Lower leg skin (tissue), 3 donors: ENCODE data around the gene MMP24.

Experiments used
- POLR2A ChIP-seq, 2 donors: fragments of 450-650 bp; IDR thresholded peaks; one replicate each; pipeline ENCODE4 v1.6.1; 2016 to 2017; ENCODE audit warnings: antibody characterized with exemption in 2 of 2, mild to moderate bottlenecking in 1 of 2, moderate library complexity in 1 of 2
- TF ChIP-seq, protein P1 (sequence below), 3 donors: fragments of 450-650 bp; IDR thresholded peaks; one replicate each; pipeline ENCODE4 v1.5.1; 2016; ENCODE audit warnings: antibody characterized with exemption in 3 of 3, mild to moderate bottlenecking in 3 of 3, moderate library complexity in 2 of 3

GRCh38 chr20:35283441-35284266, 57.2 kb downstream of the MMP24 start:
- TF ChIP-seq, protein P1, sequence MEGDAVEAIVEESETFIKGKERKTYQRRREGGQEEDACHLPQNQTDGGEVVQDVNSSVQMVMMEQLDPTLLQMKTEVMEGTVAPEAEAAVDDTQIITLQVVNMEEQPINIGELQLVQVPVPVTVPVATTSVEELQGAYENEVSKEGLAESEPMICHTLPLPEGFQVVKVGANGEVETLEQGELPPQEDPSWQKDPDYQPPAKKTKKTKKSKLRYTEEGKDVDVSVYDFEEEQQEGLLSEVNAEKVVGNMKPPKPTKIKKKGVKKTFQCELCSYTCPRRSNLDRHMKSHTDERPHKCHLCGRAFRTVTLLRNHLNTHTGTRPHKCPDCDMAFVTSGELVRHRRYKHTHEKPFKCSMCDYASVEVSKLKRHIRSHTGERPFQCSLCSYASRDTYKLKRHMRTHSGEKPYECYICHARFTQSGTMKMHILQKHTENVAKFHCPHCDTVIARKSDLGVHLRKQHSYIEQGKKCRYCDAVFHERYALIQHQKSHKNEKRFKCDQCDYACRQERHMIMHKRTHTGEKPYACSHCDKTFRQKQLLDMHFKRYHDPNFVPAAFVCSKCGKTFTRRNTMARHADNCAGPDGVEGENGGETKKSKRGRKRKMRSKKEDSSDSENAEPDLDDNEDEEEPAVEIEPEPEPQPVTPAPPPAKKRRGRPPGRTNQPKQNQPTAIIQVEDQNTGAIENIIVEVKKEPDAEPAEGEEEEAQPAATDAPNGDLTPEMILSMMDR (IDR thresholded peaks at IDR 0.05), result no peak
- no peak for TF ChIP-seq POLR2A (IDR thresholded peaks at IDR 0.05)
